RWPE1 (cell line): ENCODE measurements around the gene IFITM5.
"Not testable (repeated sequence)": the region's sequence is repeated elsewhere in the genome, so short reads cannot be mapped to it uniquely, and the experiment has no call there.

Experiments
- CTCF ChIA-PET: fragments of 350-600 bp; sonication (Branson Sonifier 250); formaldehyde crosslinking; extraction: SDS; loops from one replicate; lab custom pipeline; 2021; lab: Yijun Ruan, JAX
- POLR2A ChIA-PET: fragments of 400-600 bp; formaldehyde crosslinking; extraction: SDS; loops from one replicate; lab custom pipeline; 2020; ENCODE audit warnings: antibody characterized with exemption; ENCODE audit not compliant: low non-redundant PET; lab: Yijun Ruan, JAX
- DNase-seq: peaks from one replicate; pipeline ENCODE4 v3.0.0; 2012; ENCODE audit warnings: low spot score
- H3K27ac ChIP-seq: fragments of 450-650 bp; 2 replicates; pipeline ENCODE4 v1.5.1; 2017
- CTCF ChIP-seq: fragments of 450-650 bp; conservative IDR thresholded peaks from 2 replicates; pipeline ENCODE4 v1.5.1; 2017; ENCODE audit warnings: low read depth, mild to moderate bottlenecking

Gene IFITM5

GRCh38 chr11:339963-340362, 40.6 kb upstream of the IFITM5 start:
- DNase-seq = no peak
- H3K27ac ChIP-seq = no peak overlapping the region
- ChIA-PET CTCF (interaction anchor here (0.6 to 0.7 kb wide), 3 partner anchors 19 to 117 kb away, joined by 3 to 4 read pairs (median 3); no protein-coding TSS in a partner anchor), POLR2A (no interaction called here)
- TF ChIP-seq CTCF = no peak

- TF ChIP-seq CTCF = no peak
- CTCF ChIA-PET = no interaction called here
- H3K27ac ChIP-seq = no peak overlapping the region
- no peak for DNase-seq
- POLR2A ChIA-PET = no interaction called here
Measured at GRCh38 chr11:337711-338110, 38.4 kb upstream of the IFITM5 start.

GRCh38 chr11:336659-337198, 37.4 kb upstream of the IFITM5 start:
- no peak for DNase-seq
- H3K27ac ChIP-seq = no peak overlapping the region
- TF ChIP-seq CTCF = no peak
- POLR2A ChIA-PET = no interaction called here
- CTCF ChIA-PET = no interaction called here

DNA sequence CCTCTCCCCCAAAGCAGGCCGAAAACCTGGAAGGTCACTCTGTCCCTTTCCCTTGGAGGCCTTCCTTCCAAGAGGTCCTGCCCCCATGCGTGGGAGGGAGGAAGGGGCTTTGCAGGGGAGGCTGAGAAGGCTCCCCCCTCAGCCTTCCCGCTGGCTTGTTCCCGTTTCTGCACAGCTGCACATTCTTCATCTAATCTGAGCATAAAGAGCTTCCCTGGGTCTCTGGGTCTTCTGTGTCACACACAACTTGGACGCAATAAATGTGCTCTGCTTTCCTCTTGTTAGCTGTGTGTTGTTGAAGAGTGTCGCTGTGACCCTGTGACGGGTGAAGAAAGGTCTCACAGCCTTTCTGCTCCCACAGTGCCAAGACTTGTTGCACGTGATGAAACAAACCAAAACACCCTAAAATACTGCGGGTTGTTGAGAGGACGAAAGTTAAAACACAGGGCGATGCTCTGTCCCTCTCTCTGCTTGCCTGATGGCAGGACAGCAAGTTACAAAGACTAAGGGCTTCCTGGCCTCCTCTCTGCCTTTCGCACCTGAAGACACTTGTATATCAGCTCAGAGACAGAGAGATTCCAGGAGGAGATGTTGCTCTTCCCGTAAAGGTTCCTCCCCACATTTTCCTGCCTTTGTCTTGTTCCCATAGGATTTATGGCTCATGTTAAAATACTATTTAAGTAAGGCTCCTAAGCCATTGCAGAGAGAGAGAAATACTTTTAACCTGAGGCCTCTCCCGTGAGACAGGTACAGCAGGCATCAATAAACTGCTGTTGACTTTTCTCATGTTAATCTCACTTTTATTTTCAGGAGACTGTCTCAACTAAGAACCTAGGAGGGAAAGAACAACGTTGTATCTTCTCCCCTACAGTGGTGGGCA, 36.7 kb upstream of the IFITM5 start:
- POLR2A ChIA-PET = no interaction called here
- no peak for TF ChIP-seq CTCF
- H3K27ac ChIP-seq = no peak overlapping the region
- CTCF ChIA-PET = interaction anchor here (0.7 kb wide), 1 partner anchor 567 kb away, joined by 4 read pairs; no protein-coding TSS in a partner anchor
- DNase-seq = no peak

DNA sequence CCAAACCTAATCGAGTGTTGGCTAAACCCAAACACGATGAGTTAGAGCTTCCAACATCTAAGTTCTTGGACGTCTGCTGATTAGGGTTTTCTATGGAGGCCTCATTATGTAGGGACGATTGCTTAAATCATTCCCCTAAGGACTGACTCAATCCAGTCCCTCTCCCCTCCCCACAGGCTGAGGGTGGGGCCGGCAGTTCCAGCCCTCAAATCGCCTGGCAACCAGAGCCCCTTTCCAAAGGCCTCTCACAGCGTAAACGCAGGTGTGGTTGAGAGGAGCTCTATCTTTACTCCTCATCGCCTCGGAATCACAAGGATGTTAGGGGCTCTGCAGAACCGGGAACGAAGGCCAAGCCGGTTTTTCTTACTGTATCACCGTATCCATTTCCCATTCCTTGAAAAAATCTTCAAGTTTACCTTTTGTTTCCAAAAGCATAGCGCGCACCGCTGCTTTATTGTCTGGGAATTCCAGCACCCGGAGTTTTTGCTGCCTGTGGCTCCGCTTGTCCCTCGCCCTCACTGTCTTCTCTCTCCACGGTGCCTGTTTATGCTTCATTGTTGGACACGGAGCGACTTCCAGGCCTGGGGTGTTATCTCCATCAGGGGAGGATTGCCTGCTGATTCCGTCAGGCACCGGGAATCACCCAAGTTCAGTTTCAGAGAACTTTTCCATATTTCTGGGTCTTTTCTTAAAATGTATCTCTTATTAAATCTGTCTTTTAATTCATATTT, 35.1 kb upstream of the IFITM5 start:
- CTCF ChIA-PET = no interaction called here
- H3K27ac ChIP-seq = no peak overlapping the region
- DNase-seq = no peak
- POLR2A ChIA-PET = no interaction called here
- TF ChIP-seq CTCF = no peak

DNA sequence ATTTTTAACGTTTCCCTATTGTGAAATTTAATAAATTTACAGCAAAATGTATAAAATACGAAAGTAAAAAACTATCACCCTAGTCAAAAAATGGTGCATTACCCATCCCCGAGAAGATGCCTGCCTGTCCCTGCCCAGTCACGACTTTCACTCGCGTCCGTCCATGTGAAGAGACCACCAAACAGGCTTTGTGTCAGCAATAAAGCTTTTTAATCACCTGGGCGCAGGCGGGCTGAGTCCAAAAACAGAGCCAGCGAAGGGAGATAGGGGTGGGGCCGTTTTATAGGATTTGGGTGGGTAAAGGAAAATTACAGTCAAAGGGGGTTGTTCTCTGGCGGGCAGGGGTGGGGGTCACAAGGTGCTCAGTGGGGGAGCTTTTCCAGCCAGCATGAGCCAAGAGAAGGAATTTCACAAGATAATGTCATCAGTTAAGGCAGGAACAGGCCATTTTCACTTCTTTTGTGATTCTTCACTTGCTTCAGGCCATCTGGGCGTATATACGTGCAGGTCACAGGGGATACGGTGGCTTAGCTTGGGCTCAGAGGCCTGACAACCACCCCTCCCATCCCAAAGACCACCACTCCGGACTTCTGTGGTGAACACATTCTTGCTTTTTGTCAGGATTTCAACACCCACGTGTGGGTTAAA, 34.4 kb upstream of the IFITM5 start:
- DNase-seq, CTCF ChIA-PET, H3K27ac ChIP-seq, POLR2A ChIA-PET: not testable (repeated sequence)
